HG03108 (cell line): Measurements from ENCODE around the gene CD8B2.
A peak's percentile ranks its signal among the peaks of the same experiment; 100 is the strongest.
"Not testable (repeated sequence)": the region's sequence is repeated elsewhere in the genome, so short reads cannot be mapped to it uniquely, and the experiment has no call there.

Source experiments
- ATAC-seq: cut with Tn5 transposase; IDR thresholded peaks from one replicate; pipeline ENCODE4 v1.9.1; 2021; ENCODE audit warnings: moderate library complexity; ENCODE audit not compliant: unreplicated experiment

The CD8B2 gene

GRCh38 chr2:106511476-106511901, 24.3 kb downstream of the CD8B2 start:
- not testable (repeated sequence) for ATAC-seq

GRCh38 chr2:106511934-106512333, 24.8 kb downstream of the CD8B2 start:
- ATAC-seq = not testable (repeated sequence)

DNA sequence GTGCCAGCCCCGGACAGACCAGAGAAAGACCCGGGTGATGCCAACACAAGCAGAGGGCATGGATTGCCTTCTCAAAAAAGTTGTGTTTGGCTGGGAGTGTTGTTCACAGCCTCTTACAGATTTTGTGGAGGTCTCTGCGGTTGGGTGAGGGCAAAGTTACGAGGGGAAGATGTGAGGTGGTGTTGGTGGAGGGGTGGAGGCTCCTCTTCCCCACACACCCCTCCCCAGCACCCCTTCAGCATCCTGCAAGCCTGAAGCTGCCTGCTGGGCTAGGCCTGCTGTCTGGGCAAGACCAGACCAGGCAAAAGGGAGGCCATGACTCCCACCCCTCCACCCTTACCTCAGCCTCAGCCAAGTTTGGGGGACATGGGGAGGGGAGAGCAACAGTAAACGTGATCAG, 26.2 kb downstream of the CD8B2 start:
- not testable (repeated sequence) for ATAC-seq

- ATAC-seq = not testable (repeated sequence)
Observed at GRCh38 chr2:106514827-106515226, 27.7 kb downstream of the CD8B2 start.

- no peak for ATAC-seq
Observed at GRCh38 chr2:106516436-106516835, 29.3 kb downstream of the CD8B2 start.

DNA sequence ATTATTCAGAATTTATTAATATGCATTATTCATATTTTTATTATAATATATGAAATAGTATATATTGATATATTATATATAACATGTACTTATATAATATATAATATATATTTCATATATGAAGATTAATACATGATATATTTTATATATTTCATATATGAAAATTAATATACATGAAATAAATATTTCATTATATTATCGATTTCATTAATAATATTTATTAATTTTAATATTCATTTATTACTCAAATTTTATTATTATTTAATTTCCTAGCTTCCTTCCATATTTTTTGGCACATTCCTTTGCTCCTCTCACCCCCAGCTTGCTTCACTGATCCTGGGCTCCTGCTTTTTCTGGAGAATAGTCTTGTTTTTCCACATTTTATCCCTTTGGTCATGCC, 29.7 kb downstream of the CD8B2 start:
- no peak for ATAC-seq

DNA sequence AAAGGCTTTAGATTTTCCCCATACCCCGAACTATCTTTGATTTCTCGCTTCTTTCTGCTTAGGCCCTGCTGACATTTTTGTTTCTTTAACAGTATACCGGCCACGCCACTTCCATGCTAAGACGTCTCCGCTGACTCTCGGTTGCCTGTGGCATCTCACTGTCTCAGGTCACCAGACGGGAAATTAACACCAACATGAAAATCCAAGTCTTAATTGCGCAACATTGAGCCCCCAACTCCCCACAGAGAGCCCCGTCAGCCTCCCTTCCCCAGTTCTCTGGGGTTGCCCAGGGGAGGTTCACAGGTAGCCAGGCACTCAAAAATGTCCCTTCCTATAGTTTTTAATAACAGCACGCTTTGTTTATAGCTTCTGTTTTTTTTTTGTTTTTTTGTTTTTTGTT, 30.2 kb downstream of the CD8B2 start:
- ATAC-seq = no peak

- no peak for ATAC-seq
Observed at GRCh38 chr2:106519767-106520166, 32.6 kb downstream of the CD8B2 start.

GRCh38 chr2:106521016-106521415, 33.9 kb downstream of the CD8B2 start:
- ATAC-seq = no peak

DNA sequence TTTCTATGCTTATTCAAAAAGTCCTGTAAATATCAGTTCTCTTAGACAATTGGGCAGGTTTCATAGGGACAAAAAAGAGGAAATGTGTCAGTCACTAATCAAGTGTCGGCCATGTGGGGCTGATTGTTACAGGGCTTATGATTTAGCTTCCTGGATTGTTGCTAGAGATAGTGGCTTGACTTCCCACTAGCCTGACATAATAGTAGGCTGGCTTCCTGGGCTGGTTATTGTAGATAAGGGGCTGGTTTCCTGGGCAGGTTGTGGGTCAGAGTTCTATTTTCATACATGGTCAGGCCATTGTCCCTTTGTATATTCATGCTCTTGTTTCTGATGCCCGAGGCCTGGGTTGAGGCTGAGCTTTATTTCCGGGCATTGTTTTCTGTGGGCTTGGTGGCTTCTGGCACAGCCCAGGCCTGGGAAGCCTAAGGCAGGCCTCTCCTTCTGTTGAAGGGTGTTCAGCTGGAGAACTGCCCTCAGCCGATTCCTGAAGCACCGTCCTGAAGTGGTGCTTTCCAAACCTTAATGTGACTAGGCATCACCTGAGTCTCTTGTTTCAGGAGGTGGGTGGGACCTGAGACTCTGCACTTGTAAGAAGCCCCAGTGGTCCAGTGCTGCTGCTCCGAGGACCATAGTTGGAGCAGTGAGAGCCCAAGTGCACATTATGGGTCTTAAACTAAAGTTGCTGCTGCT, 37.0 kb downstream of the CD8B2 start:
- ATAC-seq = no peak

- ATAC-seq = no peak
Observed at GRCh38 chr2:106530866-106531265, 43.7 kb downstream of the CD8B2 start.

DNA sequence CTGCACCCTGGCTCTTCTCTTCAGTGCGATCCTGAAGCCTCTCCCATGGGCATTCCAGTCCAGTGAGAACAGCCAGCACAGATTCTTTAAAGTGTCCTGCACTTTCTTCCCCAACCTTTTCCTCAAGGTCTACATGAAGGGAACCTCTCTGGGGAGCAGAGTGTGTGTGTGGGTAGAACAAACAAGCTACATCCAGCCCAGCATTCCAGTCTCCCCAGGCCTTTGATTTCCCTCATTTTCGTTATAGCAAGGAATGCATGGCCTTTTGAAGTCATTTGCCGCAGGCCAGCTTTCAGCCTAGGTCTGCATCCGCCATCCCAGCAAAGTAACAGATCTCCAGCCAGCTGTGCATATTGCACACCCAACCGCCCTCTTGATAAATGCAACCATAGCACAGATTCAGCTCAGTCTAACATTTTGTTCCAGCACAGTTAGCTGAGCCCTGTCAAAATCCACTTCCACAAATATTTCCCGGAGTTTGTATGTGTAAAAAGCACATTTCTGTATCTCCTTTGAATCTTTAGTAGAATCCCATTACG, 44.6 kb downstream of the CD8B2 start:
- ATAC-seq = no peak

DNA sequence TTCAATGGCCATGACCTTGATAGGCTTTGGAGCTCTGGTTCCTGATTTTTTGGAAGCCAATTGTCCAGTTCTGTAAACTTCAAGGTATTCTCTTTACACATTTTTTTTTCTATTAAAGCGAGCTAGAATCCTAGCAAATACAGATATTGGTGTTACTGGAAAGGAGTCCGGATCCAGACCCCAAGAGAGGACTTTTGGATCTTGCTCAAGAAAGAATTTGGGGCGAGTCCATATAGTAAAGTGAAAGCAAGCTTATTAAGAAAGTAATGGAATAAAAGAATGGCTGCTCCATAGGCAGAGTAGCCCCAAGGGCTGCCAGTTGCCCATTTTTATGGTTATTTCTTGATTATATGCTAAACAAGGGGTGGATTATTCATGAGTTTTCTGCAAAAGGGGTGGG, 45.1 kb downstream of the CD8B2 start:
- ATAC-seq = no peak

DNA sequence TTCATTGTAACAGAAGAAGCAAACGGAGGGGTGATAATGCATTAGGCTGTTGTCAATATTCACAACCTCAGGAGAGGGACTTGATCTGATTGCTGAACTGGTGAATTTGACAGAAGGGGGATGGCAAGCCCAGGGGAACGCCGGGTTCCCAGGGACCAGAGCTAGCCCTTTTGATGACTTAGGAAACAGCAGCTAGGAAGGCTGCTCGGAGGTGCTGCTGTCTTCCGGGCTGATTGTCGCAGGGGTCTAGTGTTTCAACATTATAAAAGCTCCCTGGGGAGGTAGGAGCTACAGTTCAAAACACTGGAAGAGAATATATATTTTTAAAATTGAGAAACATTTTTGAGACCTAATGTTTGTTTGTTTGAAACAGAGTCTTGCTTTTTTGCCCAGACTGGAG, 47.3 kb downstream of the CD8B2 start:
- no peak for ATAC-seq

- no peak for ATAC-seq
Observed at GRCh38 chr2:106536490-106536889, 49.3 kb downstream of the CD8B2 start.

DNA sequence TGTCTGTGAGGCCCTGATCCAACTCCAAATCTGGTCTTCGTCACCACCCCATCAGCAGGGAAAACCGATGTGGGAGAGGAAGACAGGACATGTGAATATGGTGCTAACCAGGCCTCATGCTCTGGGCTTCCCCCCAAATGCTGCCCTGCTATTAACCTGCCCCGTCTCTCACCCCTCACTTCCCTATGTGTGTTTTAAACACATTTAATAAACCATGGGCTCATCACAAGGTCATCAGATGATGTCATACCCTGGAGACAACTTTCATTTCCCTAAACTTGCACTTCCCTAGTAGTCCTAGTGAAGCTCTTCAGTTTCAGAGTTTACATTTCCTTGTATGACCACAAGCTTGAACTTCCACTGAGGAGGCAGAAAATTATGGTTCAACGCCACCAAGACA, 49.9 kb downstream of the CD8B2 start:
- no peak for ATAC-seq

GRCh38 chr2:106537791-106538191, 50.6 kb downstream of the CD8B2 start:
- ATAC-seq = no peak

GRCh38 chr2:106540886-106541285, 53.7 kb downstream of the CD8B2 start:
- ATAC-seq = no peak

DNA sequence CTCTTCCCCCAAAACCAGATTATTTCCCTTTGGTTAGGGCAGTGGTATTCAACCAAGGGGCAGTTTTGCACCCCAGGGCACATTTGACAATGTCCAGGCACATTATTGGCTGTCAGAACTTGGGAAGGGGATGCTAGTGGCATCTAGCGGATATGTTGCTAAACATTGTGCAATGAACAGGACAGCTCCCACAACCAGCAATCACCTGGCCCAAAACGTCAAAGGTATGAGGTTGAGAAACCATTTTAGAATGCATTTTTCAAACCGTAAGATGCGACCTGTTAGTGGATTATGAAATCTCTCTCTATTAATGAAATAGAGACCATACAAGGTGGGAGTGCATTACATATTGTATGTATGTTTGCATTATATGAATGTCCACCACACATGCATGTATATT, 54.2 kb downstream of the CD8B2 start:
- no peak for ATAC-seq

- peak; percentile 66 for ATAC-seq
Observed at GRCh38 chr2:106542746-106543359, 55.7 kb downstream of the CD8B2 start.

- no peak for ATAC-seq
Observed at GRCh38 chr2:106545007-106545406, 57.8 kb downstream of the CD8B2 start.

- no peak for ATAC-seq
Observed at GRCh38 chr2:106546391-106546990, 59.3 kb downstream of the CD8B2 start.
